Endothelial cell of umbilical vein (primary cell): Measurements from ENCODE around the gene CNNM4. TPM values are rescaled to one million over a fixed set of nuclear protein-coding genes. Genes with fewer than 3 reads are reported as not detected.

ENCODE experiments used
- BruUV-seq: library from RNA; stranded (reverse); fragments of 400-500 nt; replicated peaks from 2 replicates; lab custom pipeline; 2021; lab: Mats Ljungman, UMichigan
- CTCF ChIA-PET: fragments of 300-600, 350-600 bp; sonication (Branson Sonifier 250); formaldehyde crosslinking; loops from one replicate; lab custom pipeline; 2021; ENCODE audit warnings: antibody characterized with exemption, inconsistent platforms; lab: Charles Lee
- POLR2A ChIA-PET: fragments of 300-600, 350-600 bp; sonication (Branson Sonifier 250); formaldehyde crosslinking; loops from one replicate; lab custom pipeline; 2021; ENCODE audit warnings: antibody characterized with exemption, inconsistent platforms; lab: Charles Lee
- DNase-seq: peaks from one replicate; pipeline ENCODE4 v3.0.0-alpha.2; 2011; ENCODE audit warnings: low read depth, low spot score
- FAIRE-seq: peaks from 2 replicates; lab custom pipeline; 2011; peaks lifted over from hg19 to GRCh38; lab: Jason Lieb, UNC
- H2AFZ ChIP-seq: 2 replicates; pipeline ENCODE4 v1.6.0; 2012; ENCODE audit warnings: low read depth, low read length, control low read depth, inconsistent platforms
- H3K27ac ChIP-seq: 2 replicates; pipeline ENCODE4 v1.5.1; 2011; ENCODE audit warnings: low read depth, mild to moderate bottlenecking, control low read depth, low read length, moderate library complexity; ENCODE audit not compliant: insufficient read depth
- H3K27me3 ChIP-seq, 2 experiments: 2 replicates each; pipeline versions ENCODE4 v1.6.0 to v1.6.1; 2011; ENCODE audit warnings: low read length in 2 of 2, mixed read lengths in 1 of 2; ENCODE audit not compliant: control insufficient read depth in 2 of 2, insufficient read depth in 2 of 2
- H3K36me3 ChIP-seq, 2 experiments: 2 replicates in 1 of 2; 3 replicates in 1 of 2; pipeline ENCODE4 v1.5.1; 2011; ENCODE audit warnings: low read length in 2 of 2, mild to moderate bottlenecking in 1 of 2, moderate library complexity in 1 of 2; ENCODE audit not compliant: control insufficient read depth in 2 of 2, insufficient read depth in 2 of 2; ENCODE audit errors: extremely low read depth in 1 of 2
- H3K4me1 ChIP-seq: 3 replicates; pipeline ENCODE4 v1.5.1; 2011; ENCODE audit warnings: mild to moderate bottlenecking, low read length; ENCODE audit not compliant: control insufficient read depth, insufficient read depth; ENCODE audit errors: extremely low read depth
- H3K4me2 ChIP-seq: 2 replicates; pipeline ENCODE4 v1.6.1; 2011; ENCODE audit warnings: low read length, control low read depth, mixed read lengths; ENCODE audit not compliant: insufficient read depth
- H3K4me3 ChIP-seq, 3 experiments: fragments of 200-600 bp in 1 of 3; sonication (generic), shearing (Covaris generic) in 1 of 3; replicated peaks in 1 of 3; 2 replicates each; pipeline ENCODE4 v1.5.1; 2011 to 2016; ENCODE audit warnings: control low read depth in 3 of 3, low read length in 3 of 3, mild to moderate bottlenecking in 2 of 3, inconsistent platforms in 1 of 3, low read depth in 1 of 3, moderate library complexity in 1 of 3; ENCODE audit not compliant: insufficient read depth in 1 of 3
- H3K79me2 ChIP-seq: 2 replicates; pipeline ENCODE4 v1.6.0; 2012; ENCODE audit warnings: low read length, inconsistent platforms; ENCODE audit not compliant: control insufficient read depth, insufficient read depth
- H3K9ac ChIP-seq: replicated peaks from 2 replicates; pipeline ENCODE3; 2011; ENCODE audit warnings: low read length, control low read depth; ENCODE audit not compliant: insufficient read depth; ENCODE audit errors: extremely low read depth
- H3K9me1 ChIP-seq: replicated peaks from 3 replicates; pipeline ENCODE4 v1.6.0; 2011; ENCODE audit warnings: mild to moderate bottlenecking, low read length; ENCODE audit not compliant: control insufficient read depth, insufficient read depth; ENCODE audit errors: extremely low read depth
- H3K9me3 ChIP-seq: replicated peaks from 2 replicates; pipeline ENCODE4 v1.5.1; 2012; ENCODE audit warnings: low read length, inconsistent platforms; ENCODE audit not compliant: control insufficient read depth, insufficient read depth
- H4K20me1 ChIP-seq: replicated peaks from 2 replicates; pipeline ENCODE3; 2011; ENCODE audit warnings: mild to moderate bottlenecking, low read length; ENCODE audit not compliant: control insufficient read depth, insufficient read depth; ENCODE audit errors: extremely low read depth
- EZH2 ChIP-seq: IDR thresholded peaks from 2 replicates; pipeline ENCODE4 v1.6.1; 2012; ENCODE audit warnings: borderline replicate concordance, low read depth, mild to moderate bottlenecking, moderate library complexity, low read length, inconsistent platforms; ENCODE audit not compliant: severe bottlenecking
- FOS ChIP-seq: IDR thresholded peaks from 2 replicates; pipeline ENCODE4 v1.6.1; 2011; ENCODE audit warnings: mild to moderate bottlenecking, low read length, moderate library complexity, borderline replicate concordance; ENCODE audit not compliant: insufficient read depth
- GATA2 ChIP-seq: IDR thresholded peaks from 2 replicates; pipeline ENCODE4 v1.7.0; 2011; ENCODE audit warnings: low read depth, mild to moderate bottlenecking, moderate library complexity, mixed read lengths, low read length; ENCODE audit not compliant: insufficient read length, insufficient read depth
- JUN ChIP-seq: IDR thresholded peaks from 2 replicates; pipeline ENCODE4 v1.6.1; 2011; ENCODE audit warnings: borderline replicate concordance, low read depth; ENCODE audit not compliant: insufficient read length, insufficient read depth
- MYC ChIP-seq: IDR thresholded peaks from one replicate; pipeline ENCODE4 v1.6.1; 2011; ENCODE audit warnings: mild to moderate bottlenecking, low read depth, low read length
- POLR2A ChIP-seq: IDR thresholded peaks from 2 replicates; pipeline ENCODE4 v1.6.1; 2012; ENCODE audit warnings: low read depth, mild to moderate bottlenecking, control low read depth, low read length
- POLR2AphosphoS5 ChIP-seq: IDR thresholded peaks from 2 replicates; pipeline ENCODE4 v1.6.1; 2012; ENCODE audit warnings: low read depth, mild to moderate bottlenecking, control low read depth, low read length, moderate library complexity; ENCODE audit not compliant: insufficient read depth
- dilution Hi-C: fragments of 300-500 bp; cut with MboI; formaldehyde crosslinking; loops from one replicate; pipeline ENCODE4 v1.15.0; 2019; ENCODE audit warnings: low sequenced_read_pairs; ENCODE audit not compliant: extremely low pct_ligation_motif_present
- intact Hi-C: fragments of 100-400 bp; cut with micrococcal nuclease; formaldehyde crosslinking; loops from one replicate; pipeline ENCODE4 v1.10.0; 2022
- polyA plus RNA-seq, 4 experiments: library from polyadenylated mRNA; depleted of rRNA in 3 of 4; stranded (reverse) in 3 of 4; unstranded in 1 of 4; fragments of >200 nt; gene quantifications; 2 replicates each; pipeline versions ENCODE4 v1.2.1 to v1.2.3, GENCODE V29; 2011 to 2012; ENCODE audit warnings: missing spikeins in 1 of 4
- total RNA-seq: library from RNA; stranded (reverse); gene quantifications from 2 replicates; pipeline ENCODE4 v1.2.3, GENCODE V29; 2021
- TF ChIP-seq, protein P1 (sequence below), 2 donors: IDR thresholded peaks; 1 replicate in 1 of 2; 2 replicates in 1 of 2; pipeline ENCODE4 v1.5.1; 2011; ENCODE audit warnings: low read length in 2 of 2, mild to moderate bottlenecking in 2 of 2, moderate library complexity in 2 of 2, control low read depth in 1 of 2, inconsistent platforms in 1 of 2, low read depth in 1 of 2; ENCODE audit not compliant: insufficient read depth in 1 of 2; ENCODE audit errors: extremely low read depth in 1 of 2
- TF ChIP-seq, protein P2 (sequence below): IDR thresholded peaks from 2 replicates; pipeline ENCODE4 v1.6.1; 2011; ENCODE audit not compliant: insufficient read depth, insufficient read length

The CNNM4 gene
- total and polyA plus RNA-seq, 2 donors (not counting 3 experiments of a cell fraction or from before 2014, with no cell fraction given): 4.7 to 5.3 TPM

- Histone ChIP-seq H3K9ac (no peak overlapping the region), H2AFZ (no peak overlapping the region), H3K27ac (no peak overlapping the region), H4K20me1 (no peaks in the 10 kb centered on the region), H3K4me2 (no peak overlapping the region), H3K9me1 (no peaks in the 10 kb centered on the region), H3K4me1 (peaks cover 13% of the 10 kb centered on the region), H3K4me3 (no peak overlapping the region), H3K36me3 (no peaks in the 10 kb centered on the region), H3K27me3 (no peaks in the 10 kb centered on the region), H3K79me2 (peaks cover 10% of the 10 kb centered on the region), H3K9me3 (no peaks in the 10 kb centered on the region)
- POLR2A ChIA-PET: no interaction called here
- FAIRE-seq: no peak
- no TSS peak for BruUV-seq
- dilution Hi-C loops (no loop called here), intact Hi-C loops (no loop called here)
- TF ChIP-seq, protein P1, sequence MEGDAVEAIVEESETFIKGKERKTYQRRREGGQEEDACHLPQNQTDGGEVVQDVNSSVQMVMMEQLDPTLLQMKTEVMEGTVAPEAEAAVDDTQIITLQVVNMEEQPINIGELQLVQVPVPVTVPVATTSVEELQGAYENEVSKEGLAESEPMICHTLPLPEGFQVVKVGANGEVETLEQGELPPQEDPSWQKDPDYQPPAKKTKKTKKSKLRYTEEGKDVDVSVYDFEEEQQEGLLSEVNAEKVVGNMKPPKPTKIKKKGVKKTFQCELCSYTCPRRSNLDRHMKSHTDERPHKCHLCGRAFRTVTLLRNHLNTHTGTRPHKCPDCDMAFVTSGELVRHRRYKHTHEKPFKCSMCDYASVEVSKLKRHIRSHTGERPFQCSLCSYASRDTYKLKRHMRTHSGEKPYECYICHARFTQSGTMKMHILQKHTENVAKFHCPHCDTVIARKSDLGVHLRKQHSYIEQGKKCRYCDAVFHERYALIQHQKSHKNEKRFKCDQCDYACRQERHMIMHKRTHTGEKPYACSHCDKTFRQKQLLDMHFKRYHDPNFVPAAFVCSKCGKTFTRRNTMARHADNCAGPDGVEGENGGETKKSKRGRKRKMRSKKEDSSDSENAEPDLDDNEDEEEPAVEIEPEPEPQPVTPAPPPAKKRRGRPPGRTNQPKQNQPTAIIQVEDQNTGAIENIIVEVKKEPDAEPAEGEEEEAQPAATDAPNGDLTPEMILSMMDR (IDR thresholded peaks at IDR 0.05; ENCODE audit: extremely low read depth in 1 of 2, insufficient read depth in 1 of 2, low read depth in 1 of 2, low read length in 2 of 2): no peak
- TF ChIP-seq JUN (no peak), POLR2AphosphoS5 (no peak), FOS (no peak), EZH2 (no peak), POLR2A (no peak), MYC (no peak), GATA2 (no peak)
- TF ChIP-seq, protein P2, sequence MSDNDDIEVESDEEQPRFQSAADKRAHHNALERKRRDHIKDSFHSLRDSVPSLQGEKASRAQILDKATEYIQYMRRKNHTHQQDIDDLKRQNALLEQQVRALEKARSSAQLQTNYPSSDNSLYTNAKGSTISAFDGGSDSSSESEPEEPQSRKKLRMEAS: no peak
- CTCF ChIA-PET: no interaction called here
- DNase-seq: no peak
These were observed 58.6 kb downstream of the CNNM4 start for GRCh38 chr2:96819128-96819875.
